EL (cell line): ENCODE data around the gene MTCL1.

Experiments used
- DNase-seq: peaks from one replicate; pipeline ENCODE4 v3.0.0-alpha.2; 2016

The MTCL1 gene

GRCh38 chr18:8816816-8817215, 111.5 kb downstream of the MTCL1 start:
- peak; percentile 69 for DNase-seq

GRCh38 chr18:8818982-8819381, 113.6 kb downstream of the MTCL1 start:
- no peak for DNase-seq

GRCh38 chr18:8820396-8821082, 115.2 kb downstream of the MTCL1 start:
- DNase-seq, result no peak

GRCh38 chr18:8821083-8821465, 115.7 kb downstream of the MTCL1 start:
- no peak for DNase-seq

GRCh38 chr18:8821531-8821930, 116.2 kb downstream of the MTCL1 start:
- DNase-seq, result no peak

GRCh38 chr18:8822643-8823042, 117.3 kb downstream of the MTCL1 start:
- DNase-seq, result no peak

- no peak for DNase-seq
These were observed 118.2 kb downstream of the MTCL1 start for GRCh38 chr18:8823530-8823929.

GRCh38 chr18:8824846-8825245, 119.5 kb downstream of the MTCL1 start:
- DNase-seq, result no peak

GRCh38 chr18:8825273-8825672, 119.9 kb downstream of the MTCL1 start:
- DNase-seq, result no peak

- no peak for DNase-seq
These were observed 120.5 kb downstream of the MTCL1 start for GRCh38 chr18:8825729-8826375.

- no peak for DNase-seq
These were observed 121.2 kb downstream of the MTCL1 start for GRCh38 chr18:8826514-8826913.

GRCh38 chr18:8826971-8827370, 121.6 kb downstream of the MTCL1 start:
- no peak for DNase-seq

- DNase-seq, result no peak
These were observed 122.9 kb downstream of the MTCL1 start for GRCh38 chr18:8828300-8828699.

- DNase-seq, result no peak
These were observed 123.4 kb downstream of the MTCL1 start for GRCh38 chr18:8828798-8829197.

GRCh38 chr18:8830067-8831060, 125.0 kb downstream of the MTCL1 start:
- DNase-seq, result no peak

GRCh38 chr18:8831112-8831511, 125.8 kb downstream of the MTCL1 start:
- DNase-seq, result no peak

GRCh38 chr18:8831531-8831930, 126.2 kb downstream of the MTCL1 start:
- no peak for DNase-seq

GRCh38 chr18:8833480-8833879, 128.1 kb downstream of the MTCL1 start:
- DNase-seq, result no peak

GRCh38 chr18:8834881-8835280, 129.5 kb downstream of the MTCL1 start:
- no peak for DNase-seq

GRCh38 chr18:8835521-8835953, 130.2 kb downstream of the MTCL1 start:
- DNase-seq, result peak; percentile 71

- no peak for DNase-seq
These were observed 133.9 kb downstream of the MTCL1 start for GRCh38 chr18:8839281-8839680.

- peak; percentile 53 for DNase-seq
These were observed 136.6 kb downstream of the MTCL1 start for GRCh38 chr18:8841781-8842485.

- no peak for DNase-seq
These were observed 137.2 kb downstream of the MTCL1 start for GRCh38 chr18:8842506-8842905.
